GM18870 (cell line): ENCODE measurements around the gene GABBR2.

Source experiments
- ATAC-seq: cut with Tn5 transposase; IDR thresholded peaks from one replicate; pipeline ENCODE4 v1.9.1; 2021; ENCODE audit warnings: moderate library complexity; ENCODE audit not compliant: unreplicated experiment

Gene GABBR2

GRCh38 chr9:98639133-98639532, 69.6 kb downstream of the GABBR2 start:
- no peak for ATAC-seq

GRCh38 chr9:98637381-98637780, 71.4 kb downstream of the GABBR2 start:
- ATAC-seq: no peak

DNA sequence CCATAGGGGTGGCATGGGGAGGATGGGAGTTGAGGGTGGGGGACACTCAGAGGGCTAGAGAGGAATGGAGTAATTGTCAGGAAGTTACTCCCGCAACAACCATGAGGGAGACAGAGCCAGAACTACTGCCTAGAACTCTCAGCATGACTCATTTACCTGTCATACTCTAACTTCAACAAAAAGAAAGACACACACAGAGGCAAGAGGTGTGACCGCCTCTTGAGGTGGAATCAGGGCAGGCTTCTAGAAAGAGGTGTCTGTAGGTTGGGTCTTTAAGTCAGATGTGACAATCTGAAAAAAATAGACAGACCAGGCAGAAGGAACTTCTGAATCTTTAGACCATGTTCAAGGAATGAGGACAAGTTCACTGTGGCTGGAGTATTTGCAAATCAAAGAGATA, 73.4 kb downstream of the GABBR2 start:
- no peak for ATAC-seq

DNA sequence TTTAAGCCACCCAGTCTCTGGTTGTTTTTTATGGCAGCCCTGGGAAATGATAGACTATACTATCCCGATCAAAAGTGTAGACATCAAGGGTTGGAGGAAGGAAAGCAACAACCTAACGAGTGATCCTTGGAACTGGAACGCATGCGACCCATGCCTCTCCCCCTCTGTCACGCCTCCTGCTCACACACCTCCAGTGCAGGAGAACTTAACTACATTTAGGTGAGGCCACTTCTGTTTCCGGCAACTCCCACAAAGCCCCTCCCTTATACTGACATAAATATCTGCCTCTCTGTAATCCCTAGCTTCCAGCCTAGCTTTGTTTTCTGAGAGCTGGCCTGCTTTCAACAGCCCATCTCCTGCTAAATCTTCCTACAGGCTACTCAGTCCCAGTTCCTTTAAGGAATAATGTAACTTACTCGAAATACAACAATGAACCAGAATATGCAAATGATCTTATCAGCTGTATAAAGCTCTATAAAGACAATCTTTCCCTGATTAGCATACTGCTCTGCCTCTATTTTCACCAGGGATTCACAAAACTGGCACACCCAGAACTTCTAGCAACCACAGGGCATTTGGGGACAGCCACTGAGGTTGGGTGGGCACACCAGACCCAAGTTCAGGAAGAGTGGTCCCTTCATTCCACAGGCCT, 73.9 kb downstream of the GABBR2 start:
- ATAC-seq: no peak

DNA sequence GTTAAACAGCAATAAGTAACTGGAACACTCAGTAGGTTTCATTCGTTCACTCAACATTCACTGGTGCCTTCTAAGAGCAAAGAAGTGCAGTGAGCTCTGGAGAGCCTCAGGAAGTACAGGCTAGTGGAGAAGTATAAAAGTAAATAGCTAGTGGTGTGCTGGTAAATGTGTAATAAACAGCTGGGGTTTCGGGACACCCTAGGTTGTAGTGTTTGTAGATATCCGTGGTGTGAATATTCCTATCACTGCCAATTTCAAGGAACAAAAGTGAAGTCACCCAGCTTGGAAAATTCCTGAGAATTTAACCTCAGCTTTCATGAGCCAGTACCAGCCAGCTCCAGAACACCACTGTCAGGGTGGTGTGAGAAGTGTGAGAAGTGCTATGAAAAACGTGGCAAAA, 75.9 kb downstream of the GABBR2 start:
- no peak for ATAC-seq

DNA sequence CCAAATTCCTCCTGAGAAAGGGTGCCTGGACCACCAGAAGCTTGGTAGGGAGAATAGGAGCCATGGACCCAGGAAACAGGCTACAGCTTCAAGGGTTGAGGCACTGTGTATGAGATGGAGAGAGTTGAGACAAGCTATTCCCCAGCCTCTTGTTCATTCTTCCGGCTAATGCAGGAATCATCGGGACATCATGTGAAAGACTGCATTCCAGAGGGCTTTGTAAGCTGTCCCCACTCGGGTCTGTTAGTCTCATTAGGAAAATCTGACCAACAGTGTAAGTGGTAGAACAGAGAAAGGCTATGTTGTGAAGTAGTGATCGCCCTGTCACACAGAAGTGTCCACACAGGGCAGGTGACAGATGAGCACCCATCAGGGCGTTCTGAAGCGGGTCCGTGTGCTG, 81.4 kb downstream of the GABBR2 start:
- ATAC-seq: no peak

GRCh38 chr9:98625728-98626127, 83.0 kb downstream of the GABBR2 start:
- no peak for ATAC-seq

- no peak for ATAC-seq
Measured at GRCh38 chr9:98619788-98620187, 88.9 kb downstream of the GABBR2 start.

DNA sequence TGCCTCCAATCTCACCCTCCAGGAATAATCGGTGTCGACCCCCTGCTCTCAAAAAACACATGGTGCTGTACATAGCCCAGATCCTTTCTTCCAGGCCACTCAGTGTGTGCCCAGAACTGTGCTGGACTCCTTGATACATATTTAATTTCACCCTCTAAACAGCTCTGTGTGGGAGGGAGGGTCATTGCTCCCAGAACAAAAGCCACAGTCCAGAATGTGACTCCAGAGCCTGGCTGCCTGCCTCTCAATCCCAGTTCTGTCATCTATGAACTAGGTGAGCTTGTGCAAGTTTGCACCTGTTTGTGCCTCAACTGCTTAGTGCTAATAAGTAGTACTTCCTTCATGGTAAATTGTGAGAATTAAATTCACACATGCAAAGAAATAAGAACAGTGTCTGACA, 93.1 kb downstream of the GABBR2 start:
- no peak for ATAC-seq

DNA sequence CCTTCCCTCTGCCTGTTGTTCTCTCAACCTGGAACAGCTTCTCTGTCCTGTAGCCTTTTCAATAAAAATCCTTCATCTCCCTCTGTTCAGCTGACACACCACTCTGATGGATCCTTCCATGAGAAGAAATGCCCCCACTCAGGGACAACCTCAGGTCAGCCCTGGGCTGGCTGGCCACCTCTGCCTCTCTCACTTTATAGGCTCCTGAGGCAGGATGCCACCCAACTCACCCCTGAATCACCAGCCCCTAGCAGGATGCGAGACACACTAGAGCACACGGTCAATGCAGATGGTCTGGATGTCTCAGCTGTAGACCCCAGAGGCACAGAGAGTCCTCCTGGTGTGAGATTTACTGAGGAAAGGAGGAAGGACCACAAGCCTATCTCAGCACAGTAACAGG, 93.8 kb downstream of the GABBR2 start:
- ATAC-seq: no peak

- no peak for ATAC-seq
Measured at GRCh38 chr9:98612061-98612752, 96.5 kb downstream of the GABBR2 start.

- ATAC-seq: no peak
Measured at GRCh38 chr9:98611319-98611718, 97.4 kb downstream of the GABBR2 start.

GRCh38 chr9:98610711-98611110, 98.0 kb downstream of the GABBR2 start:
- no peak for ATAC-seq

DNA sequence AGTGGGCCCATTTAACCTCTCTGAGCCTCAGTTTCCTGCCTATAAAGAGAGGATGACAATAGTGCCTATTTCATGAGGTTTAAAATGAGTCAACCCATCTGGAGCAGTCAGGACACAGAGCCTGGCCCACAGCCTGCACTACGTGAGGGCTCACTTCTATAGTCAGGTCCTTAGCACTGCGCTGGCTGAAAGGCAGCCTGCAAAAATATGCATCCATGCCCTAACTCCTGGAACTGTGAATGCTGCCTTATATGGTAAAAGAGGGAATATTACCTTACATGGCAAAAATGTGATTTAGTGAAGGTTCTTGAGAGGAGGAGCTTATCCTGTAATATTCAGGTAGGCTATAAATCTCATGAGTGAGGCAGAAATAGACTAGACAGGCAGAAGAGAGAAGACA, 98.5 kb downstream of the GABBR2 start:
- no peak for ATAC-seq

GRCh38 chr9:98609646-98610045, 99.1 kb downstream of the GABBR2 start:
- no peak for ATAC-seq

- ATAC-seq: no peak
Measured at GRCh38 chr9:98607787-98608186, 100.9 kb downstream of the GABBR2 start.

DNA sequence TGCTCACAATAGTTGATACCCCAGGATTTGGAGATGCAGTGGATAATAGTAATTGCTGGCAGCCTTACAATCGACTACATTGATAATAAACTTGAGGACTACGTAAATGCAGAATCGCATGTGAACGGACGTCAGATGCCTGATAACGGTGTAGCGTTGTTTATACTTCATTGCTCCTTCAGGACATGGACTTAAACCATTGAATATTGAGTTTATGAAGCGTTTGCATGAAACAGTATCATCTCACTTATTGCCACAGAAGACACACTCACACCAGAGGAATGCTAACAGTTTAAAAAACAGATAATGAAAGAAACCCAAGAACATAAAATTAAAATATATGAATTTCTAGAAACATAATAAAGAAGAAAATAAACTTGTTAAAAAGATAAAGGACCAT, 101.6 kb downstream of the GABBR2 start:
- no peak for ATAC-seq

- no peak for ATAC-seq
Measured at GRCh38 chr9:98606730-98607129, 102.0 kb downstream of the GABBR2 start.

DNA sequence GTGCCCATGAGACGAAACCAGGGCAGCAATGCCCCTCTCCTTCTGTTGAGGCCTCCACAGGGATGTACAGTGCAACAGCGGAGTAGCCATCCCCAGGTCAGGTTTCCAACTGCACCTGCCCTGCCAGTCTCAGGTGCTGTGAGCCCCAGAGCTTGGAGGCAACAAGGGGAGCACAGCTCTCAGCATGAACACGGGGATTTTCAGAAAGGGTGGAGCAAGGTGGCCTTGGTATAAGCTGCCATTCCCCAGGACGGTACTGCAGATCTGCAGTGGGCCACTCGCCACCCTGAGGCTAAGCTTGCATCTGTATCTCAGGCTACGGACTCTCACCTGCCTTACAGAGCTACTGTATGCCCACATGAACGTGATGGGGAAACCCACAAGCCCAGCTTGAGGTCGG, 103.6 kb downstream of the GABBR2 start:
- ATAC-seq: no peak

DNA sequence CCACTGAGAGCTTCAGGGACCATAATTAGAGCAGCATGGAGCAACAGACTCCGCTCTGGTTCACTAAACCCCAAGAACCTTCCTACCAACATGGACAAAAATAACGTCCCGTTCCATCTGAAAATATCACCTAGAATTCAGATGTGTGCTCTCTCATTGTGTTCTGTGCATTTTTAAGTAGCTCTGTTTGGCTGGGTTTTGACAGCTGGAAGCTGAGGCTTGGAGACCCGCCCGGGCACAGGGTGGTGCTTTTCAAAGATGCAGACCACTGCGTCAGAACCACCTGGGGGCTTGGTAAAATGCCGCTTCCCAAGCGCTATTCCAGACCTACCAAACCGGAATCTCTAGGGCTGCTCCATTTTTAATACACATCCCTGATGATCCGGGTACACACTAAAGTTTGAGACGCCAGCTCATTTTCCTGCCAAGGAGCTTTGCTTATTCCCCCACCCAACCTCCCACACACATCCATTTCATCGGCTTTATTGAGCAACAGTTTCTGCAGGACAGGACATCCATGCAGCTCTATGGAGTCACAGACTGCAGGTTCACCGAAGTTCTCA, 104.8 kb downstream of the GABBR2 start:
- ATAC-seq: no peak

- no peak for ATAC-seq
Measured at GRCh38 chr9:98602839-98603500, 105.8 kb downstream of the GABBR2 start.

GRCh38 chr9:98600631-98601030, 108.1 kb downstream of the GABBR2 start:
- ATAC-seq: no peak
